Measurements from ENCODE around the gene IL16. TPM values are rescaled to one million over a fixed set of nuclear protein-coding genes. Genes with fewer than 3 reads are reported as not detected.

The IL16 gene
- total RNA-seq, 1 donor from 2014 or later: 0.05 TPM

DNA sequence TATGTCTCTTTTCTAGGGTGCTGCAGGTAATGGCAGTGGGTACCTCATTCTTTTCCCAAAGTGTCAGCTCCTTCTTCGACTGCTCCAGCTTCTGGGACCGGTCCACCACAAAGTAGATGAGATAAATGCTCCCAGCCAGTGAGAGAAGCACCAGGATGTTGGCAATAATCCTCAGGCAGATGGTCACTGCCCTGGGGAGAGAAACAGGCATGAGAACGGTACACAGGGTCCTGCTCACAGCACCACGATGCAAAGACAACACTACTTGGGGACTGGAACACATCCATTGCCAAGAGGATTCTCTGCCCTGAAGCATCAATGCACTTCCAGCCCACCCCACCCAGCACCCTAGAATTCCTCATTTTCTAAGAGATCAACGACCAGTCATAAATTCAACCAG lies 155.0 kb downstream of the IL16 start:
- Mint-ChIP-seq H3K27me3 (ENCODE audit: low read depth) (peaks cover 4% of the 10 kb centered on the region), H3K4me3 (no peak overlapping the region), H3K36me3 (ENCODE audit: low read depth) (no peaks in the 10 kb centered on the region), H3K9me3 (no peaks in the 10 kb centered on the region), H3K27ac (ENCODE audit: unreplicated experiment) (no peak overlapping the region), H3K4me1 (no peaks in the 10 kb centered on the region)
- no peak for DNase-seq (ENCODE audit: low read depth, low spot score)
- TF ChIP-seq, protein P1, sequence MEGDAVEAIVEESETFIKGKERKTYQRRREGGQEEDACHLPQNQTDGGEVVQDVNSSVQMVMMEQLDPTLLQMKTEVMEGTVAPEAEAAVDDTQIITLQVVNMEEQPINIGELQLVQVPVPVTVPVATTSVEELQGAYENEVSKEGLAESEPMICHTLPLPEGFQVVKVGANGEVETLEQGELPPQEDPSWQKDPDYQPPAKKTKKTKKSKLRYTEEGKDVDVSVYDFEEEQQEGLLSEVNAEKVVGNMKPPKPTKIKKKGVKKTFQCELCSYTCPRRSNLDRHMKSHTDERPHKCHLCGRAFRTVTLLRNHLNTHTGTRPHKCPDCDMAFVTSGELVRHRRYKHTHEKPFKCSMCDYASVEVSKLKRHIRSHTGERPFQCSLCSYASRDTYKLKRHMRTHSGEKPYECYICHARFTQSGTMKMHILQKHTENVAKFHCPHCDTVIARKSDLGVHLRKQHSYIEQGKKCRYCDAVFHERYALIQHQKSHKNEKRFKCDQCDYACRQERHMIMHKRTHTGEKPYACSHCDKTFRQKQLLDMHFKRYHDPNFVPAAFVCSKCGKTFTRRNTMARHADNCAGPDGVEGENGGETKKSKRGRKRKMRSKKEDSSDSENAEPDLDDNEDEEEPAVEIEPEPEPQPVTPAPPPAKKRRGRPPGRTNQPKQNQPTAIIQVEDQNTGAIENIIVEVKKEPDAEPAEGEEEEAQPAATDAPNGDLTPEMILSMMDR (conservative IDR thresholded peaks at IDR 0.05): no peak

DNA sequence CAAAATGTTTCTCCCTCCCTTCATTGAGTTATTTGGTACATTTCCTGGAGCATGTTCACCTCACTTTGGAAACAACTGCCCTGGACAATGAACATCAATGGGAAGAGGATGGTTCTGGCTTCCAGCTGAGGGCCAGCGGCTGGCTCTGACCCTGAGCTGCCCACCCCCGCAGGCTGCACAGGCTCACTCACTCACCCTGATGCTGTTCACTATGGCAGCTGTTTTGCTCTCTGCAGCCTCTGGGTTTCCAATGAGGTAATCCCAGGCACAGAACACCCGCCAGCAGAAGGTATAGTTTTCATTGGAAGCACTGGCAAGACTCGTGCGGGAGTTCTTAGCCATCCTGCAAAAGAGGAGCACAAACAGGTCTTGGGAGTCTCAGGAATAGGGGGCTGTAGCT lies 159.6 kb downstream of the IL16 start:
- TF ChIP-seq, protein P1 (conservative IDR thresholded peaks at IDR 0.05): no peak
- Mint-ChIP-seq H3K9me3 (no peaks in the 10 kb centered on the region), H3K4me1 (no peaks in the 10 kb centered on the region), H3K4me3 (no peak overlapping the region), H3K27me3 (ENCODE audit: low read depth) (no peaks in the 10 kb centered on the region), H3K36me3 (ENCODE audit: low read depth) (no peaks in the 10 kb centered on the region), H3K27ac (ENCODE audit: unreplicated experiment) (no peak overlapping the region)
- DNase-seq (ENCODE audit: low read depth, low spot score): no peak

GRCh38 chr15:81357180-81357686 lies 160.6 kb downstream of the IL16 start:
- no peaks in the 10 kb centered on the region for H3K27me3 Mint-ChIP-seq (ENCODE audit: low read depth)
- H3K4me3 Mint-ChIP-seq: no peak overlapping the region
- H3K9me3 Mint-ChIP-seq: no peaks in the 10 kb centered on the region
- no peaks in the 10 kb centered on the region for H3K36me3 Mint-ChIP-seq (ENCODE audit: low read depth)
- H3K4me1 Mint-ChIP-seq: no peaks in the 10 kb centered on the region
- DNase-seq (ENCODE audit: low read depth, low spot score): no peak
- TF ChIP-seq, protein P1 (conservative IDR thresholded peaks at IDR 0.05): no peak
- H3K27ac Mint-ChIP-seq (ENCODE audit: unreplicated experiment): no peak overlapping the region

- Mint-ChIP-seq H3K9me3 (no peaks in the 10 kb centered on the region), H3K27me3 (ENCODE audit: low read depth) (no peaks in the 10 kb centered on the region), H3K27ac (ENCODE audit: unreplicated experiment) (no peak overlapping the region), H3K36me3 (ENCODE audit: low read depth) (no peaks in the 10 kb centered on the region), H3K4me3 (no peak overlapping the region), H3K4me1 (no peaks in the 10 kb centered on the region)
- no peak for DNase-seq (ENCODE audit: low read depth, low spot score)
- TF ChIP-seq, protein P1 (conservative IDR thresholded peaks at IDR 0.05): no peak
Observed at GRCh38 chr15:81358248-81358647, 161.6 kb downstream of the IL16 start.

DNA sequence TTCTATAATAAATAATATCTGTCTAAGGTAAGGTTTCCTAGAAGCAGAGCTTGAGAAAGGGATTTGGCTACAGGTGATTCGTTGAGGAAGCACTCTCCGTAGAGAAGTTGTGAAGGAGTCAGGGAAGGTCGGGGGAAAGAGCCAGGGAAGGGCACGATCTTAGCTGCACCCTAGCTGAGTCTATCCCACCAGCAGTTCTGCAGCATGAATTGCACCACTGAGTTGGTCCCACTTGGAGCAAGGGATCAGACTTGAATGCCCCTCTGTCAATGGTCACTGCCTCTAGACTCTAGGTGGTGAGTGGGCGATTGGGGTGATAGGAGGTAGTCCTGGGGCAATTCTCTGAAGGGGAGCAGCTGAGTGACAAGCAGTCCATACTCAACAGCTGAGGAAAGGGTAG lies 163.8 kb downstream of the IL16 start:
- no peaks in the 10 kb centered on the region for H3K4me1 Mint-ChIP-seq
- H3K4me3 Mint-ChIP-seq: no peak overlapping the region
- no peaks in the 10 kb centered on the region for H3K27me3 Mint-ChIP-seq (ENCODE audit: low read depth)
- no peak for DNase-seq (ENCODE audit: low read depth, low spot score)
- no peaks in the 10 kb centered on the region for H3K9me3 Mint-ChIP-seq
- TF ChIP-seq, protein P1 (conservative IDR thresholded peaks at IDR 0.05): no peak
- H3K27ac Mint-ChIP-seq (ENCODE audit: unreplicated experiment): no peak overlapping the region
- H3K36me3 Mint-ChIP-seq (ENCODE audit: low read depth): no peaks in the 10 kb centered on the region

DNA sequence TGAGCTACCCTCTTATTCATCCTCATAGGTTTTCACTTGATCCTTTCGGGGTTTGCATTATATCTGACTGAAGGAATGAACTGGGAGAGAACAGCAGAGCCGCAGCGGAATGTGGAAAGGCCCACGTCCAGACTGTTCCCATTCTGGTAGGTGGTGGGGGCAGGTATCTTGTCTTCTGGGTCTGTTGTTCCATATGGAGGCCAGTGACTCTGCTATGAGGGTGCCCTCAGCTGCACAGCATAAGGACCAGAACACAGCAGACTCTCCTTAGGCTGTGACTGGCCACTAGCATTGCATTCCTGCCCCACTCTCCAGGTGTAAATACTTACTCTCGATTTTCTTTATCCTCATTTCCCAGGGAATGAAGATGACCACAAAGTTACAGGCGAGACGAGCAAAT lies 165.2 kb downstream of the IL16 start:
- Mint-ChIP-seq H3K36me3 (ENCODE audit: low read depth) (no peaks in the 10 kb centered on the region), H3K9me3 (no peaks in the 10 kb centered on the region), H3K4me1 (no peaks in the 10 kb centered on the region), H3K27ac (ENCODE audit: unreplicated experiment) (no peak overlapping the region), H3K4me3 (no peak overlapping the region), H3K27me3 (ENCODE audit: low read depth) (no peaks in the 10 kb centered on the region)
- TF ChIP-seq, protein P1 (conservative IDR thresholded peaks at IDR 0.05): no peak
- no peak for DNase-seq (ENCODE audit: low read depth, low spot score)

All from neural crest cell (in vitro differentiated cells).